IPS-NIHi7 (cell line): ENCODE measurements around the gene RBM39.
"Not testable (repeated sequence)": the region's sequence is repeated elsewhere in the genome, so short reads cannot be mapped to it uniquely, and the experiment has no call there.

Experiments
- DNase-seq: peaks from one replicate; pipeline ENCODE4 v3.0.0; 2012; ENCODE audit warnings: mixed read lengths; ENCODE audit errors: extremely low spot score

Gene RBM39

DNA sequence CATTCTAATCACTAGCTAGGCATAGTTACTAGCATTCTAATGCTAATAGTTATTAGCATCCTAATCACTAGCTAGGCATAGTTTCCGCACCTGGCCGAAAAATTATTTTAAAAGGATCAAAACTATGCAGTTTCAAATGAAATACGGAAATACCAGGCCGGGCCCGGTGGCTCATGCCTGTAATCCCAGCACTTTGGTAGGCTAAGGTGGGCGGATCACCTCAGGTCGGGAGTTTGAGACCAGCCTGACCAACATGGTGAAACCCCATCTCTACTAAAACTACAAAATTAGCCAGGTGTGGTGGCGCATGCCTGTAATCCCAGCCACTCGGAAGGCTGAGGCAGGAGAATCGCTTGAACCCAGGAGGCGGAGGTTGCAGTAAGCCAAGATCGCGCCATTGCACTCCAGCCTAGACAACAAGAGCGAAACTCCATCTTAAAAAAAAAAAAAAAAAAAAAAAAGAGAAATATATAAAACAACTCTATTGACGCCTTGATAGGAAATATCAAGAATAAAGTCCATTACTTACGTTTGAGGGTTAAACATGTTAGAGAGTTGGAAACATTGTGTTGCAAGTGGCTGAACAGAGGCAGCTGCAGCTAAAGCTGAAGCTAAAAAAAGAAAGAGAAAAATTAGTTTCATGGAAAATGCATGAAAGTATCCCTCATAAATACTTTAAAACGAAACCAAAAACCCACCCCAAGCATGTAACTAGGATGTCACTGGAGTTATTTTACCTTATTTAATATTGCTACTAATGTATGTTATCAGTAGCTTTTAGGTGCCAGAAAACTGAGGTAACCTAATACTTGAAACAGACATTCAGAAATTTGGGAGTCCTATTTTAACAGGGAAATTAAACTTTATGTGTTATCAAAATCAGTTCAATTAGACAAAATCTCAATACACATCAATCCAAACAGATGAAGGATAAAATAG lies 35.2 kb downstream of the RBM39 start:
- DNase-seq, result not testable (repeated sequence)

DNA sequence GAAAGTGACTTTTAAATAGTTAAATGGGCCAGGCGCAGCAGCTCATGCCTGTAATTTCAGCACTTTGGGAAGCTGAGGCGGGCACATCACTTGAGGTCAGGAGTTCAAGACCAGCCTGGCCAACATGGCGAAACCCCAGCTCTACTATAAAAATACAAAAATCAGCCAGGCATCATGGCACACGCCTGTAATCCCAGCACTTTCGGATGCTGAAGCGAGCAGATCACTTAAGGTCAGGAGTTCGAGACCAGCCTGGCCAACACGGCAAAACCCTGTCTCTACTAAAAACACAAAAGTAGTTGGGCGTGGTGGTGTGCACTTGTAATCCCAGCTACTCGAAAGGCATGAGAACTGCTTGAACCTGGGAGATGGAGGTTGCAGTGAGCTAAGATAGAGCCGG lies 36.2 kb downstream of the RBM39 start:
- not testable (repeated sequence) for DNase-seq

DNA sequence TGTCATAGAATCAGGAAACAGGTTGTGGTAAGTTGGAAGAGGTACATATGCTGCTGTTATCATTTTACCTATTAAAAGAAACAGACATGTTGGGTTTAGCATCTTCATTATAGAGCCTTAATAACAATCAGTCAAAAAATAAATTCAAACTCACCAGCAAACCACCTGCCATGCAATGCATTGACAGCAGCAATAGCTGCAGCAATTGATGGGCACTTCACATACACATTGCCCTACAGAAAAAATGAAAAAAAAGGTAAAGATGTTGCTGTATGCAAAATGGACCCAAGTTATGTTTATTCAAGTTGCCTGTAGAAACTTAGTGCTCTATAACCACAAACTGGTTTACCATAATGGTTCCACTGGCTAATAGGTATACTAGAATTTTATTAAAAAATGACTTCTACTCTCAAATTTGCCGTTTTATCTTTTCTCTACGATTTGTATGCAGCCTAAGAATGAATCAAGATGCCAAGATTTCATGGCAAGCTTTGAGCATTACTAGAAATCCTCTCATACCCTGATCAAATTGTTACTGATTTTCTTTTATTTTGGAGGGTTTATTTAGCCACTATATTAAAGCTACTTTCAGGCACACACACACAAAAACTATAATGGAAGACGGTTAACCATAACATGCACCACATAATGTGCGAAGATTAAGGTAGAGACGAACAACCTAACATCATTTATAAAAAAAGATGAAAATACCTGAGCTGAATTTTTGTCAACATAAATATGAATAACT lies 37.4 kb downstream of the RBM39 start:
- DNase-seq, result no peak

DNA sequence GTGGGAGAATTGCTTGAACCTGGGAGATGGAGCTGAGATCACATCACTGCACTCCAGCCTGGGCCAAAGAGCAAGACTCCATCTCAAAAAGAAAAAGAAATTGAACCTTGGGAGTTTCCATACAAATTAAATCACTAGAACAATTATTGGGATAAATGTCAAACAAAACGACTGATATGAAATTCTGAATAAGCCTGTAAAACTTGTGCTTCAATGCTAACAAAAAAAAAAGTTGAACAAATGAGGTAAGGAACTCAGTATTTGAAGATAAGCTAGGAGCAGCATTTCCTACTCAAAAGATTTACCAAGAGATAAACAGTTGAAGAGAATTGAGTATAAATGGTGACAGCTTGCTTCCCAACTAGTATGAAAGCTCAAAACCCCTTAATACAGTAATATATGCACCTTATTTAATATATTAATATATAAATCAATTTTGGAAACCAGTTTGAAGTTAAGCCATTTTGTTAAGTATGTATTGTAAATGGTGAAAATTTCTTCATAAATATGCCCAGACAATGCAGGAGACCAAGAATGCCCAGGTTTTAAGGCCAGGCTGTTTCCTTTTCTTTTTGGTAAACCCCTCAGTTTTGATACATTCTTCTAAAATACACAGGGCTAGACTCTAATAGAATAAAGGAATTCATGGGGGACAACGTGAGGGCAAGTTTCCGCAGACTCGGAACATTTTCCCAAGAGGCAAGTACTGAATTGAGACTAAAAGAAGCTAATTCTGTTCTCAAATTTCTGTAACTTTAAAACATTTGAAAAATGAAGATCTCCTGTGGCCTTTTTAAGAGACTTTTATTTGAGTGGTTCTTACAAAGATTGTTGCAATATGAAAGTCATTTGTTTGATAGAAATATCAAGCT lies 39.0 kb downstream of the RBM39 start:
- no peak for DNase-seq

DNA sequence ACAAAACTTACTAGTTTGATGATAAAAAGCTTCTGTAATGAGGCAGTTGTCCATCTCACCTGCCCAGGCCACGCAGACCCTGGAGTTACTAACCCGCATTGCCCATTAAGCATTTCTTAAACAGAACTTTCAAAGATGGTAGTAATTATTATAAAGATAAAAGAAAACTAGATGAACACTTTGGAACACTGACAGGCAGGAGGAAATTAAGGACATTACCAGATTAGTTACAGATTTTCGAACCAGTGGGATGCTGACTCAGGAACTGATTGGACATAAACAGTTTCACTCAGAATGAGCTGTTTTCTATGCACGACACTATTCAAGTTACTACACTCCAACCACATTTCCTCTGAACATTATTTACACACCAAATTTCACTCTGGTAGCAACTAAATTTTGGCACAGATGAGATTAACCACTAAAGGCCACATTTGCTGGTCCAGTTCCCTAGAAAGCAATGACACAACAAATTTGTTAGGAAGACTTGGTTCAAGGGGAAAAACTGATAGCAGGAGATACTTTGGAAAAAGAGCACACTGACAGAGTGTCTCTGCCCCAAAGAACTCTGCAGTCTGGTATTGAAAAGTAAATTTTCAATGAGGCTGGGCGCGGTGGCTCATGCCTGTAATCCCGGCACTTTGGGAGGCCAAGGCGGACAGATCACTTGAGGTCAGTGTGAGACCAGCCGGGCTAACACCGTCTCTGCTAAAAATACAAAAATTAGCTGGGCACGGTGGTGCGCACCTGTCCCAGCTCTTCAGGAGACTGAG lies 39.8 kb downstream of the RBM39 start:
- DNase-seq, result no peak

DNA sequence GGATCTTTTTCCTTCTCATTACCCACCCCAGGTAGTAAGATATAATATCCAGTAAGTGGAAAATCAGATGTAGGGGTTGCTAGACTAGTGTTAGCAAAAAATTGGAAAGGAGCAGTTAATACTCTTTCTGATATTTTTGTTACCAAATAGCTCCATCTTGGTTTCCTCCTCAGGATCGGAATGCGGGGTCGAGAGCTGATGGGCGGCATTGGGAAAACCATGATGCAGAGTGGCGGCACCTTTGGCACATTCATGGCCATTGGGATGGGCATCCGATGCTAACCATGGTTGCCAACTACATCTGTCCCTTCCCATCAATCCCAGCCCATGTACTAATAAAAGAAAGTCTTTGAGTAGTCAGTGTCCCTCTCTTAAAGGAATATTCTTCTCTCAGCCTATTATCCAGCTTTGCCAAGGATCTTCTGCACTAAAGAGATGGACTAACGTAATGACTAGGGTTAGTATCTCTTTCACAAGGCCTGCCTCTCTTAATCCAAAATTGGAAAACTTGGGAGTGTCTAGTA lies 41.4 kb downstream of the RBM39 start:
- DNase-seq, result no peak

DNA sequence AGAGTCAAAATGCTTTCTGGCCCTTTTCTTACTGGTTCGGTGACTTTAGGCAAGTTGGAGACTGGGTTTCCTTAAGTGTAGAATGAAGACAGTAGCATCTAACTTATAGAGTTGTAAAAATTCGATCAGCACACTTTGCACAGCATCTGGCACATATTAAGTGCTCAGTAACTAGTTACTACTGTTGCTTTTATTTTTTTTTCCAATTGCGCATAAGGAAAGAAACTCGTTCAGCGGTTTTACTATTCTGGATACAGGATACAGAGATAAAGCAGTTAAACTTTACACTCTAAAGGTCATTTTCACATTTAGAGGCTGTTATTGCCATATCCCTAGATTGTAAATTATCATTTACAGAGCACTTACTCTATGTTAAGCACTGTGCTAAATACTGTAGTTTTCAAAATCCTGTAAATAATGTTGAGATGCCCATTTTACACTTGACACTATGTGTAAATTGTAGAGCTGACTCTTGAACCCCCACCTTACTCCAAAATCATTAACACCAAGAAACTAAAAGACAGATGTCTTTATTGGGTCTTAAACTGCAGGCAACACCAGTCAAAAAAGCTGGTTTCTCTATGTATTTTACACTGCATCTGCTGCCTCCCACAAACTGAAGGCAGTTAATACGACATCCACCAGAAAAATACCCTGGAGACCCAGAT lies 42.0 kb downstream of the RBM39 start:
- DNase-seq, result no peak

DNA sequence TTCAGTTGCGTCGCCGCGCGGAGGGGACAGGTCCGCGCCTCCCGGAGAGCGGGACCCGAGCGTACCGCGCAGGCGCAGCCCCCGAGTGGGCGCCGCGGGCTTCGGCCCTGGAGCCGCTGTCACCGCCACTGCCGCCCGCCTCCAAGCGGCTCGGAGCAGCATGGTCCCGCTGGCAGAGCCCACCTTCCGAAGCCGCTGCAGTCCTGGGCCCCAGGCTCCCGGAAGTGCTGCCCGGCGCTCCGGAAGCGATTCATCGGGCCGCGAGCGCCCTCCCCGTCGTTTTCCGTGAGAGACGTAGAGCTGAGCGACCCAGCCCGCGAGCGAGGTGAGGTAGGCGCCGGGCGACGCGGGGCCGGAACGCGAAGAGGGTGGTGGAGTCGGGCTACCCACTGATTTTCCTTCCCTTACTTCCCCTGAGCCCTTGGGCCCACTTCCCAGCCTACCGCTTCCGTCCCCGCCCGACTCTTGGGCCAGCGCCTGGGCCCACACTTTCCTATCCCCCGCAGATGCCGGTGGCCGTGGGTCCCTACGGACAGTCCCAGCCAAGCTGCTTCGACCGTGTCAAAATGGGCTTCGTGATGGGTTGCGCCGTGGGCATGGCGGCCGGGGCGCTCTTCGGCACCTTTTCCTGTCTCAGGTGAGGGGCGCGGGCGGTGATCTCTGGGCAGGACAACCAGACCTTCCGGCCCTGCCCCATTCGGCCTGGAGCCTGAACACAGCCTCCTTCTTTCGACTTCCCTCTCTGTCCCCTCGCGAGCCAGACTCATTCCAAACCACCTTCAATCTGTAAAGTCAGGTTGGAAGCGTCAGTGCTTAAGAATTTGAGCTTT lies 42.7 kb downstream of the RBM39 start, which contains the start of the genes NFS1 and ROMO1:
TSS of gene NFS1 (minus strand) at position 226 of the 830 bp plus-strand sequence. CDS start at position 162, 64 bp downstream.
TSS of gene ROMO1 (plus strand) at position 279 of the 830 bp plus-strand sequence. CDS start at position 507, 228 bp downstream.
- peak; percentile 95 for DNase-seq

DNA sequence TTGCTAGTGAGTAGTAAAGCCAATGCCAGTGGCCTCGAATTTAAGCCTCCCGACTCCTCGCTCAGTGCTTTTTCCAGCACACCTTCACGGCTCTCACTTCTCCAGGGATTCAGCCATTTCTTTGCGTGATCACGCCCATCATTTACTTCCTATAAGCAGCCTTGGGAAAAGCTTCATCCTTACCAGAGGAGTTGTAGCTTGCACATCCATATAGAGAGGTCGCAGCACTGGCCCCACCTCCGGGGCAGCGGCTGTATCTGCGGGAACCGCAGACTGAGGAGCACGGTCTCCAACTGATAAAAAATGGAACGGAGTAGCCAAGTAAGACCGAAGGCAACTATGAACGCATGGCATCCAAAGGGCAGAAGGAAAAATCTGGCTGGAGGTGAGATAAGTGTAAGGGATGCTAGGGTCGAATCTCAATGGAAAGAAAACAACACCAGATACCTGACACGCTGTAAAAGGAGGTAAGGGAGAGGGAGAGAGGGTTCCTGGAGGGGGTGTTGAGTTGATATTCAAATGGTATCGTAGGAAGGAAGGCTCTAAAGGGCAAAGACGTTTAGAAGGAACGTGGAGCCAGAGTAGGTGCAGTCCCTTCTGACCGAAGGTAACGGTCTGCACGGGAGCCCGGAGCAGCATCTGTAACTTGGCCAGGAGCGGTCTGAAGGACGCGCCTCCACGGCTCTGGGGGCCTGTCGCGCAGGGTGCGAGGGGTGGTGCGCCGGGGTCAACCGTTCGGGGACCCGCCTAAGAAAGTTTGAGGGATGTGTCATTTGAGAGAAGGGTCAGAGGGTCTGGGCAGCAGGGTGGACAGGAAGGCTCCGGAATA lies 43.5 kb downstream of the RBM39 start:
- peak; percentile 36 for DNase-seq

DNA sequence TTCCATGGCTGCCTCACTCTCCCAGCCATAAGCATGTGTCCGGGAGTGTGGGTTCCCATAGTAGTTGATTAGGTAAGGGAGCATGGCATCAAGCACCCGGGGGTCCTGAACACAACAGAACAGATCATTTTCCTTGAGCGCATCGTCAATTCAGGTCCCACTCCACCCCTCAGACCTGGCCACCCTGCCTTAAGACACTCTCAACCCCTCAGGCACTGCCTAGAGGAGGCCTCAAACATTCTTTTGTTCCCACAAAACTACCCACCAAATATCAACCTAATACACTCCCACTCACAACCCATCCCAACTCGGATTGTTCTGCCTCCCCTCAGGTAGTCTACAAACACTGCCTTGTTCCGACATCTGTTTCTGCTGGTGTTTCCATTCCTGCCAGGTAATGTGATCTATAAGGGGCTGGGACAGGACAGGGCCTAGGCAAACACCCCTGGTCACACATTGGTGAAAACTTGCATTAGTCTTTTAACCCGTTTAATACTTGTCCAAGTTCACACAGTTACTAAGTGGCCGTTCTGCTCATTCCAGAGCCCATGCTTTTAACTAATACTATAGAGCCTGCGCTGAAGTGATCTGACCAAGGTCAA lies 44.3 kb downstream of the RBM39 start:
- no peak for DNase-seq

DNA sequence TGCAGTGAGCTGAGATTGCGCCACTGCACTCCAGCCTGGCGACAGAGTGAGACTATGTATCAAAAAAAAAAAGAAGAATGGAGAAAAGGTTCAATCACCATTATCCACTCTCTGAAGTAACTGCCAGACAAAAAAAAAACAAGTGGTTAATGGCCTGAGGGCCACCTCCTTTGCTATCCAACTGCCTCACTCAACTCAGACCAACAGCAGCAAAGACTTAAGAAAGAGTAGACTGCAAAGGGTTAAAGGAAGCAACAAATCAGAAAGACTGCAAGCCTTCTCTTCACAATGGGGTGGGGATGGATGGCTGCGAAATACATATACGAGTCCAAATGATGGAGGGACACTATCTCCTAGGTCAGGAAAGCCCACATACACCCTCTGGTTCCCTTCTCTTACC lies 46.1 kb downstream of the RBM39 start:
- DNase-seq, result no peak

DNA sequence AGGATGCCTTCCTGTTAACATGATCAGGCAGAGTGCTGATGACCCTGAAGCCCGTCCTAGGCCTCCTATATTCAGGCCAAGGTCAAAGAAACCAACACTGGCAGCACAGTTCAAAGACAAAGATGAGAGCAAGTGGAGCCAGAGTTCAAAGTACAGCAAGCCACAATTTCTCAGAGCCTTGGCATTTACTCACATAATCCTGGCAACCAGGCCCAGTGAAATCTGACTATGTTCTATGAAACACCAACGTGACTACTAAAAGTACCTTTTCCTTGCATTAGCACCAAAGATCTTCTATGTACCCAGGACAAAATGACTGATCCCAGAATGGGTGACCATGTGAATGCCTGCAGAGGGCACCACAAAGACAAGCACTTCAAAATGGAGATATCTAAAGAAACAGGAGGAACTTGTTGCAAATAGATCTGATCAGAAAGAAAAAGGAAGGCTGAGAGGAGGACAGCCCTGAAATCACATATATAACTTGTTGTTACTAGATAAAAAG lies 46.8 kb downstream of the RBM39 start:
- DNase-seq, result no peak

DNA sequence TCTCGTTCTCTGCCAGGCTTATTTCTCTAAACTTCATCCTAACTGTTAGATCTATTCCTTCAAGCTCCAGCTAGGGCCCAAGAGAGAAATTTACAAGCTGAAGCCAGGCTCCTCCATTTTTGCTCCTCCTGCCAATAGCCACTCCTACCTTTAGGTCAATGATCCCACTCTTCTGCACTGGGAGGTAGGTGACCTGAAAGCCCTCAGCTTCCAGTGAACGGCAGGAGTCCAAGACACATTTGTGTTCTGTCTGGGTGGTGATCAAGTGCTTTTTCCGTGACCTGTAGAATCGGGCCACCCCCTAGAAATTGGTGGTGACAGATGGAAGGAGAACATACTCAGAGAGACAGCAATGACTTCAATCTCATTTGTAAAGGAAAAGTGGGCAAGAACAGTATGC lies 51.8 kb downstream of the RBM39 start:
- DNase-seq, result no peak

DNA sequence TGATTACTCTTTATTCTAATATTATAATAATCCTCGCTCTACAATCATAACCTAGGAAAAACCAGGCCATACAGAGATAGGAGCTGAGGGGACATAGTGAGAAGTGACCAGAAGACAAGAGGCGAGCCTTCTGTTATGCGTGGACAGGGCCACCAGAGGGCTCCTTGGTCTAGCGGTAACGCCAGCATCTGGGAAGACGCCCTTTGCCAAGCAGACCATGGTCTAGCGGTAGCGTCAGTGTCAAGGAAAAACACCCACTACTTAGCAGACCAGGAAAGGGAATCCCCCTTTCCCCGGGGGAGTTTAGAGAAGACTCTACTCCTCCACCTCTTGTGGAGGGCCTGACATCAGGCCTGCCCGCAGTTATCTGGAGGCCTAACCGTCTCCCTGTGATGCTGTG lies 55.2 kb downstream of the RBM39 start:
- not testable (repeated sequence) for DNase-seq

DNA sequence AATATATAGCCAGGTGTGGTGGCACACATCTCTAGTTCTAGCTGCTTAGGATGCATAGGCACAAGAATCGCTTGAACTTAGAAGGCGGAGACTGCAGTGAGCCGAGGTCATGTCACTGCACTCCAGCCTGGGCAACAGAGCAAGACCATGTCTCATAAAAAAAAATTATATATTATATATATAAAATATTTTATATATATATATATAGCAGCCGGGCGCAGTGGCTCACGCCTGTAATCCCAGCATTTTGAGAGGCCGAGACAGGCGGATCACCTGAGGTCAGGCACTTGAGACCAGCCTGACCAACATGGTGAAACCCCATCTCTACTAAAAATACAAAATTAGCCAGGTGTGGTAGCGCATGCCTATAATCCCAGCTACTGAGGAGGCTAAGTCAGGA lies 56.7 kb downstream of the RBM39 start:
- not testable (repeated sequence) for DNase-seq

DNA sequence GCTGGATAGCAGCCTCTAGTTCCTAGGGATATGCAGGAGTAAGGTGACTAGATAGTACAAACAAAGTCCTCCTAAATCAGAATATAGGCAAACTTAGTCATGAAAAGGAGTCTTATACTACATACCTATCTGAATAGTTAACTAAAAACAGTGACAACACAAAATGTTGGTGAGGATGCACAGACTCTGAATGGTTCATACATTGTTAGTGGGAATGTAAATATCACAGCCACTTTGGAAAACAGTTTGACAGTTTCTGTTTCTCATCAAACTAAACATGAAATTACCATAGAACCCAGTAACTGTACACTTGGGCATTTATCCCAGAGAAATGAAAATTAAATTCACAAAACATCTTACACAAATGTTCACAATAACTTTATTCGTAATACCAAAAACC lies 60.1 kb downstream of the RBM39 start:
- DNase-seq, result no peak

DNA sequence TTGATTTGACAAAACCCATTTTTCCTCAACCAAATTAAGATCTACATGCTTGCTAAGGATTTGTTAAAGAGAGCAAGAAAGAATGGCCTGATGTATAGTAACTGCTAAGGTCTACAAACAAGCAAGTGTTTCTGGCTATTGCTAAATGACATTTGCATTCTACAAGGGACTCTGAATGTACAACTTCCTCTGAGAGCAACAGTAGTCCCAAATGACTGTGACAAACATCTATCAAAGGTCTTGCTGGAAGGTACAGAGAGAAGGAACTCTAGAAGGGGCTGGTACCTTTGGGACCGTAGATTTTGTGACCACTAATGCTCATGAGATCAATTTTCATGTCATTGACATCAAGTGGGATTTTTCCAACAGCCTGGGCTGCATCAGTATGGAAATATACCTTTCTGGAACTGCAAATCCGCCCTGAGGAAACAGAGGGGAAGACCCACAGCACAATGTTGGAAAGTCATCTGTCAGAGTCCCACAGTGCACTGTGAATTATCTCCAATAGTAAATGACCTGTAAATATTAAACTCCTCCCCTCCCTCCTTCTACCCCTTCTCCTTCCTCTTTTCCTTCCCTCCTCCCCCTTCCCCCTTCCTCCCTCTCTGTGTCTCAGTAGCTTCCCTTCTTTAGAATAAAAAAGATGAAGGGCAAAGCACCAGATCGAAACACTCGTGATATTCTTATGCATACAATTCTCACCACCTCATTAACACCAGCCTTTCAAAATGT lies 61.4 kb downstream of the RBM39 start:
- DNase-seq, result no peak
